Loucy (cell line): Measurements from ENCODE around the gene ISM2.

Experiments used
- EZH2phosphoT487 ChIP-seq: fragments of 200-600 bp; IDR thresholded peaks from 2 replicates; pipeline ENCODE4 v1.6.1; 2018; ENCODE audit warnings: antibody characterized with exemption, mild to moderate bottlenecking, moderate library complexity, borderline replicate concordance
- TF ChIP-seq, protein P1 (sequence below): fragments of 200-600 bp; sonication (generic); conservative IDR thresholded peaks from 2 replicates; pipeline ENCODE4 v1.5.1; 2014; ENCODE audit warnings: mild to moderate bottlenecking, antibody characterized with exemption, low read length

DNA sequence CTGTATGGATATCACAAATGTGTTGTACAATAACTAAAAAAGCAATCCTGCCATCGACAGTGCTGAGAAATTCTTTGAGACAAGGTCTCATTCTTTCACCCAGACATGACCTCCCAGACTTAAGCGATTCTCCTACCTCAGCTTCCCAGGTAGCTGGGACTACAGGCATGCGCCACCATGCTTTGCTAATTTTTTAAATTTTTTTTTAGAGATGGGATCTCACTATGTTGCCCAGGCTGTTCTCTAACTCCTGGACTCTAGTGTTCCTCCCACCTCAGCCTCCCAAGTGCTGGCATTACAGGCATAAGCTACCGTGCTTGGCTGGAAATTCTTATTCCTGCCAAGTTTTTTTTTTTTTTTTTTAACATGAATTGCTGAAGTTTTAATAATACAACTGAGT lies 58.8 kb downstream of the ISM2 start:
- TF ChIP-seq, protein P1, sequence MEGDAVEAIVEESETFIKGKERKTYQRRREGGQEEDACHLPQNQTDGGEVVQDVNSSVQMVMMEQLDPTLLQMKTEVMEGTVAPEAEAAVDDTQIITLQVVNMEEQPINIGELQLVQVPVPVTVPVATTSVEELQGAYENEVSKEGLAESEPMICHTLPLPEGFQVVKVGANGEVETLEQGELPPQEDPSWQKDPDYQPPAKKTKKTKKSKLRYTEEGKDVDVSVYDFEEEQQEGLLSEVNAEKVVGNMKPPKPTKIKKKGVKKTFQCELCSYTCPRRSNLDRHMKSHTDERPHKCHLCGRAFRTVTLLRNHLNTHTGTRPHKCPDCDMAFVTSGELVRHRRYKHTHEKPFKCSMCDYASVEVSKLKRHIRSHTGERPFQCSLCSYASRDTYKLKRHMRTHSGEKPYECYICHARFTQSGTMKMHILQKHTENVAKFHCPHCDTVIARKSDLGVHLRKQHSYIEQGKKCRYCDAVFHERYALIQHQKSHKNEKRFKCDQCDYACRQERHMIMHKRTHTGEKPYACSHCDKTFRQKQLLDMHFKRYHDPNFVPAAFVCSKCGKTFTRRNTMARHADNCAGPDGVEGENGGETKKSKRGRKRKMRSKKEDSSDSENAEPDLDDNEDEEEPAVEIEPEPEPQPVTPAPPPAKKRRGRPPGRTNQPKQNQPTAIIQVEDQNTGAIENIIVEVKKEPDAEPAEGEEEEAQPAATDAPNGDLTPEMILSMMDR = no peak
- TF ChIP-seq EZH2phosphoT487 = no peak
